ELF-1 (cell line): ENCODE results near the gene RNF148.
"Not testable (repeated sequence)": the region's sequence is repeated elsewhere in the genome, so short reads cannot be mapped to it uniquely, and the experiment has no call there.

ENCODE experiments used
- DNase-seq: peaks from one replicate; pipeline ENCODE4 v3.0.0-alpha.2; 2016; ENCODE audit warnings: low read depth, low spot score

Gene RNF148

GRCh38 chr7:122691569-122692235, 11.0 kb downstream of the RNF148 start:
- no peak for DNase-seq

- no peak for DNase-seq
Observed at GRCh38 chr7:122689346-122690109, 13.2 kb downstream of the RNF148 start.

GRCh38 chr7:122688400-122688998, 14.2 kb downstream of the RNF148 start:
- DNase-seq: no peak

GRCh38 chr7:122686360-122686878, 16.3 kb downstream of the RNF148 start:
- DNase-seq: peak; percentile 17

GRCh38 chr7:122684504-122684903, 18.2 kb downstream of the RNF148 start:
- no peak for DNase-seq

- DNase-seq: no peak
Observed at GRCh38 chr7:122682815-122683550, 19.7 kb downstream of the RNF148 start.

GRCh38 chr7:122681186-122681585, 21.5 kb downstream of the RNF148 start:
- DNase-seq: not testable (repeated sequence)

- DNase-seq: no peak
Observed at GRCh38 chr7:122679813-122680212, 22.9 kb downstream of the RNF148 start.

GRCh38 chr7:122679269-122679709, 23.4 kb downstream of the RNF148 start:
- peak; percentile 79 for DNase-seq

GRCh38 chr7:122677149-122677548, 25.6 kb downstream of the RNF148 start:
- DNase-seq: peak; percentile 6

- no peak for DNase-seq
Observed at GRCh38 chr7:122676466-122676865, 26.3 kb downstream of the RNF148 start.

- no peak for DNase-seq
Observed at GRCh38 chr7:122675621-122676020, 27.1 kb downstream of the RNF148 start.

- no peak for DNase-seq
Observed at GRCh38 chr7:122675011-122675410, 27.7 kb downstream of the RNF148 start.

- DNase-seq: no peak
Observed at GRCh38 chr7:122674502-122674901, 28.2 kb downstream of the RNF148 start.

GRCh38 chr7:122673951-122674350, 28.8 kb downstream of the RNF148 start:
- no peak for DNase-seq

GRCh38 chr7:122672536-122672935, 30.2 kb downstream of the RNF148 start:
- no peak for DNase-seq

GRCh38 chr7:122663733-122664132, 39.0 kb downstream of the RNF148 start:
- DNase-seq: no peak

- no peak for DNase-seq
Observed at GRCh38 chr7:122658856-122659255, 43.9 kb downstream of the RNF148 start.

- no peak for DNase-seq
Observed at GRCh38 chr7:122653685-122654084, 49.0 kb downstream of the RNF148 start.

- no peak for DNase-seq
Observed at GRCh38 chr7:122652876-122653275, 49.8 kb downstream of the RNF148 start.
